IPS-NIHi11 (cell line): Measurements from ENCODE around the gene PRR13.
"Not testable (repeated sequence)": the region's sequence is repeated elsewhere in the genome, so short reads cannot be mapped to it uniquely, and the experiment has no call there.

Experiments used
- DNase-seq: peaks from one replicate; pipeline ENCODE4 v3.0.0; 2012; ENCODE audit warnings: mixed read lengths, low spot score

Gene PRR13

GRCh38 chr12:53472056-53472582 is 30.6 kb downstream of the PRR13 start:
- no peak for DNase-seq

GRCh38 chr12:53474077-53474476 is 32.5 kb downstream of the PRR13 start:
- no peak for DNase-seq

GRCh38 chr12:53474819-53475218 is 33.3 kb downstream of the PRR13 start:
- no peak for DNase-seq

GRCh38 chr12:53476769-53477209 is 35.3 kb downstream of the PRR13 start:
- DNase-seq, result peak; percentile 39

GRCh38 chr12:53478865-53479264 is 37.3 kb downstream of the PRR13 start:
- no peak for DNase-seq

- DNase-seq, result no peak
Observed at GRCh38 chr12:53479331-53479730, 37.8 kb downstream of the PRR13 start.

- no peak for DNase-seq
Observed at GRCh38 chr12:53480491-53481442, 39.2 kb downstream of the PRR13 start.

GRCh38 chr12:53481458-53481857 is 39.9 kb downstream of the PRR13 start:
- DNase-seq, result not testable (repeated sequence)

- peak; percentile 48 for DNase-seq
Observed at GRCh38 chr12:53481939-53482586, 40.5 kb downstream of the PRR13 start.

- no peak for DNase-seq
Observed at GRCh38 chr12:53482626-53483168, 41.2 kb downstream of the PRR13 start.

GRCh38 chr12:53483225-53483978 is 41.9 kb downstream of the PRR13 start:
- no peak for DNase-seq

- DNase-seq, result no peak
Observed at GRCh38 chr12:53483979-53484377, 42.4 kb downstream of the PRR13 start.

GRCh38 chr12:53484686-53485575 is 43.4 kb downstream of the PRR13 start:
- no peak for DNase-seq

- DNase-seq, result no peak
Observed at GRCh38 chr12:53485955-53486735, 44.6 kb downstream of the PRR13 start.

GRCh38 chr12:53486736-53487487 is 45.4 kb downstream of the PRR13 start:
- DNase-seq, result no peak

GRCh38 chr12:53489242-53489864 is 47.8 kb downstream of the PRR13 start:
- DNase-seq, result no peak

- no peak for DNase-seq
Observed at GRCh38 chr12:53492188-53492587, 50.7 kb downstream of the PRR13 start.

- DNase-seq, result peak; percentile 91
Observed at GRCh38 chr12:53492830-53493609, 51.5 kb downstream of the PRR13 start.
